DND-41 (cell line): ENCODE measurements around the gene OSCP1.

Source experiments
- EZH2 ChIP-seq: IDR thresholded peaks from 3 replicates; pipeline ENCODE4 v1.6.1; 2012; ENCODE audit warnings: borderline replicate concordance, low read depth, mild to moderate bottlenecking, moderate library complexity, low read length, inconsistent platforms; ENCODE audit not compliant: severe bottlenecking
- TF ChIP-seq, protein P1 (sequence below): IDR thresholded peaks from 2 replicates; pipeline ENCODE4 v1.5.1; 2012; ENCODE audit warnings: borderline replicate concordance, low read length, moderate library complexity, mild to moderate bottlenecking; ENCODE audit not compliant: poor library complexity, severe bottlenecking; ENCODE audit errors: extremely low read depth

DNA sequence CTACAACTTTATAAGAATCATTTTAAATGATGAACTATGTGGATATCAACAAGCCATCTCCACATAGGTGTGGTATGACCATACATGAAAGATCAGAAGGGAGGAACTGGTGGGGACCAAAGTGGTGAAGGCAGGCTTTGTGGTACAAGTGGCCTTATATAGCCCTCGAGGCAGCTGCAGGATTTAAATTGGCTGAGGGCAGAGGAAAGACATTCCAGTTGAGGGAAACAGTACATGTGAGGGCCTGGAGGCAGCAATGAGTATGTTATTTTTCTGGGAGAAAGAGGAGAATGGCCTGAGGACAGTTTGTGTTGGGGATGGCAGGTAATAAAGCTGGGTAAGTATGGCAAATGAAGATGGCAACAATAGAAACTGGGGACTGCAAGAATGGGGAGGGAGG, 17.1 kb downstream of the OSCP1 start:
- TF ChIP-seq, protein P1, sequence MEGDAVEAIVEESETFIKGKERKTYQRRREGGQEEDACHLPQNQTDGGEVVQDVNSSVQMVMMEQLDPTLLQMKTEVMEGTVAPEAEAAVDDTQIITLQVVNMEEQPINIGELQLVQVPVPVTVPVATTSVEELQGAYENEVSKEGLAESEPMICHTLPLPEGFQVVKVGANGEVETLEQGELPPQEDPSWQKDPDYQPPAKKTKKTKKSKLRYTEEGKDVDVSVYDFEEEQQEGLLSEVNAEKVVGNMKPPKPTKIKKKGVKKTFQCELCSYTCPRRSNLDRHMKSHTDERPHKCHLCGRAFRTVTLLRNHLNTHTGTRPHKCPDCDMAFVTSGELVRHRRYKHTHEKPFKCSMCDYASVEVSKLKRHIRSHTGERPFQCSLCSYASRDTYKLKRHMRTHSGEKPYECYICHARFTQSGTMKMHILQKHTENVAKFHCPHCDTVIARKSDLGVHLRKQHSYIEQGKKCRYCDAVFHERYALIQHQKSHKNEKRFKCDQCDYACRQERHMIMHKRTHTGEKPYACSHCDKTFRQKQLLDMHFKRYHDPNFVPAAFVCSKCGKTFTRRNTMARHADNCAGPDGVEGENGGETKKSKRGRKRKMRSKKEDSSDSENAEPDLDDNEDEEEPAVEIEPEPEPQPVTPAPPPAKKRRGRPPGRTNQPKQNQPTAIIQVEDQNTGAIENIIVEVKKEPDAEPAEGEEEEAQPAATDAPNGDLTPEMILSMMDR = no peak
- no peak for TF ChIP-seq EZH2
